Fibroblast of skin of abdomen (primary cell): ENCODE results near the gene OTUD3.
"Not testable (repeated sequence)": the region's sequence is repeated elsewhere in the genome, so short reads cannot be mapped to it uniquely, and the experiment has no call there.

Source experiments
- DNase-seq: peaks from one replicate; pipeline ENCODE4 v3.0.0-alpha.2; 2013

Gene OTUD3

GRCh38 chr1:19920132-19920710 is 38.0 kb downstream of the OTUD3 start:
- DNase-seq: no peak

DNA sequence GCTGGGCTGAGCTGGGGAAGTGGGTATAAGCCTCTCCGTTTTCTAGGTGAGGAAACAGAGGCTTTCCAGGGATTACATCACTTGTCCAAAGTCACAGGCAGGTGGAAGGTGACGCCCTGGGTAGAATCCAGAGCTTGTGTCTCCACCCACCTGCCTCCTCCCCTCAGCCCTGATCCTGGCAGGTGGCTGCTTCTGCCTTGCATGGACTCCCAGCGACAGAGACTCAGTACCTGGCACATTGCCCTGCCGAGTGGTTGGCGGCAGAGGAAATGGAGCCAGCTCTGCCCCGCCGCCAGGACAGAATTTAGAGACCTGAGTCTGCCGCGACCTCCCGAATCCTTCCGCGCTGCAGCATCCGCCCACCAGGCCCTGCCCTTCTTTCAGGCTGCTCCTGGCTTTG is 39.1 kb downstream of the OTUD3 start:
- no peak for DNase-seq

GRCh38 chr1:19922015-19922688 is 40.0 kb downstream of the OTUD3 start:
- DNase-seq: no peak

DNA sequence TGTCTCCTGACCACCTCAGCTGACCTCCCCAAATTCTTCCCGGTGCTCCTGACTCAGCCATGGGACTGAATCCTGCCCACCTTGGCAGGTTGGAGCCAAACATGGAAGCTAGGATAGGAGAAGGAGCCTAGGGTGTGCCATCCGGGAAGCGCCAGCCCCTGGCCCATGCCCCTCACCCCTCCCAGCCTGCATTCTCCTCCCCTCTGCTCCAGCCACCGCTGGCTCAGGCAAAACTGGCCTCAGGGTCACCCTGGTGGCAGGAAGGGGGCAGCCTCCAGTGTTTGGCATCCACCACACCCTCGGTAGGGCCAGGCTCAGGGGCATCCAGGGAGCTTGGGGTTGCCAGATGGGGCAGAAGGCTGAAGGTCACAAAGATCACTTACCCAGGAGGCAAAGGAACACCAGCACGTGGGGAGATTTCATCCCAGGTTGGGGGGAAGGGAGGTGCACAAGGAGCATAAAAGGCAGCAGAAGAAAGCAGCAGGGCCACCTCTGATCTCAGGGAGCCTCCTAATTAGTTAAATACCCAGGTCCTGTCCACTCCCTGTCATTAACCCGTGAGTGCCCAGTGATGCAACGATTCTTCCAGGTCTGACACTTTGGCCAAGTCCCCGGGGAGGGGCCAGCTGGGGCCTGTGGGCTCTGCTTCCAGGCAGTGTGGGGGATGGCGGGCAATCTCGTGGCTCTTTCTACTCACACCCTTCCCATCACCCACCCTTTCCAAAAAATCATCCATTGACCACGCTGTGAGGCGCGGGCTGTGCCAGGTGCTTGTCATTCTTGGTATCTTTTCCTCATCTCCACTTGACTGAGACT is 41.1 kb downstream of the OTUD3 start, which contains the start of gene PLA2G2E:
Gene PLA2G2E (minus strand): TSS at position 481 of the 816 bp plus-strand sequence. CDS start 58 bp downstream, at position 423.
- DNase-seq: no peak

- DNase-seq: no peak
Observed at GRCh38 chr1:19923953-19924346, 41.8 kb downstream of the OTUD3 start.

DNA sequence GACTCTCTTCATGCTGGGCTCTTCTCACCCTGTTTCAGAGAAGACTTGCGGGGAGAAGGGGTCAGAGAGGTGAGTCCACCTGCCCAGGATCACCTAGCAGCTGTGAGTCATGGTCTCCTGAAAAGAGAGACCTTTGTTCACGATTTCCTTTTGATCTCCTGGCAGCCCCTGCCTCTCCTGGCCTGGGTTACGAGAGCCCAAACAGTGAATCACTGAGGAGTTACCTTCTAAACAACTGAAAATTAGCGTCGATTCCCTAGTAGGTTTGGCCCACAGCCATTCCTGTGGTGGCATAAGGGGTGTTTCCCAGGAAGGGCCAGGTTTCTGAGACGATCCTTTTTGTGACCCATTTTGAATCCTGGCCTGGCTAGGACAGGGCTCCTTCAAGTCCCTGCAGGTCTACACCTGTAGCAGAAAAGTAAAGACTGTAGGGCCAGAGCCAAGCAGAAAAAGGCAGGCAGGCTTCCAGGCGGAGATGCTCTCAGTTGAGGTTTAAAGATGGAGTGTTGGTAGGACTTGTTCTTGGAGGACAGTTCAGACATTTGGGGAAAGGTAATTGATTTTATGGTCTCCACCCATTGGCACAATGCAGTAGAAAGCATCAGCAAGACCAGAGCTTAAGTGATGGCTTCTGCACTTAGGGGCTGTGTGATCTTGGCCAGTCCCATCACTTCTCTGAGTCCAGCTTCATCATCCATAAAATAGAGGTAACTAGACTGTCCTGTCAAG is 43.3 kb downstream of the OTUD3 start:
- DNase-seq: no peak

- DNase-seq: no peak
Observed at GRCh38 chr1:19926296-19927129, 44.3 kb downstream of the OTUD3 start.

GRCh38 chr1:19927130-19927421 is 44.9 kb downstream of the OTUD3 start:
- not testable (repeated sequence) for DNase-seq

- no peak for DNase-seq
Observed at GRCh38 chr1:19932866-19933265, 50.7 kb downstream of the OTUD3 start.

DNA sequence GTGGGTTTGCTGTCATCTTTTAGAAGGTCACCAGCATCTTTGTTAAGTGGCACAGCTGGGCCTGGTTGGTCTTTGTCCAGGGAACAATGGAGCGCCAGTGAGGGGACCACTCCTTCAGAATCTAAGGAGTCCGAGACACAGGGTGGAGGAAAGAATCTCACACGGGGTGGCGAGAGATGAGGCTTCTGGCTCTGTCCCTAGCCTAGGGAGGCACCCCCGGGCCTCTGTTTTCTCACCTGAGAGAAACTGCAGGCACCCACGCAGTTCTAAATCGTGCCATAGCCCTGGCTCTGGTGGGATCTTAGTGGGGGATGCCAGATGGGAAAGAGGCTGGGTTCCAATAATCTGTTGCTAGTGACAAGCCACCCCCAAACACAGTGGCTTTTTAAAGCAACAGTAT is 52.1 kb downstream of the OTUD3 start:
- DNase-seq: no peak

DNA sequence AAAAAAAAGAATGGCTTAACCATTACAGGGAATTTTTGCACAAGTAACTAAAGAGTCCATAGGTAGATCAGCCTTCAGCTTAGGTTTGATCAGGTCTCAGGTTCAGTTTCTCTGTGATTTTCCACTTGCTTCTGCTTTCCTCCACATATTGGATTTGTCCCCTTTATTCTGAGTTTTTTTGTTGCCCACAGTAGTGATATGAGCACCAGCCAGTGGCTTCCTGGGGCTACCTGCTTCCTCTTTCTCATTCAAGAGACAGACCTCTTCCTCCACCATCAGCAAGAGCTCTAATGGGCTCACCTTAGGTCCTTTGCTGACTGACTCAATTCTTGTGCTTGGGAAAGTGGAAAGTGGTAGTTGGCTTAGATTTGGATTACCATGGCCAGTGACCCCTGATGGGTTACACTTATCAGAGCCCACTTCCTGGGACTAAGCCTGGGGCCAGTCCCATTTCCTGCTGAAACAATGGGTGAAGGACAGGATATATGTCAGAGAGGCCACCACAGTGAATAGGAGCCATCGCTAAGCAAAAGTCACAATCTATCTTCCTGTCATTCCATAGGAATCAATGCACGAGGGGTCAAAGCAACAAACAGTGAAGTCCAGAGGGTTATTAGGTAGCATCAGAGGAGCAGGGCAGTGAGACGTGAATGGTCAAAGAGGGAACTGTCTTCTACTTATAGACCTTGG is 54.0 kb downstream of the OTUD3 start:
- no peak for DNase-seq

- no peak for DNase-seq
Observed at GRCh38 chr1:19938472-19938871, 56.3 kb downstream of the OTUD3 start.

GRCh38 chr1:19940486-19941205 is 58.5 kb downstream of the OTUD3 start:
- no peak for DNase-seq

GRCh38 chr1:19941206-19941568 is 59.0 kb downstream of the OTUD3 start:
- no peak for DNase-seq

DNA sequence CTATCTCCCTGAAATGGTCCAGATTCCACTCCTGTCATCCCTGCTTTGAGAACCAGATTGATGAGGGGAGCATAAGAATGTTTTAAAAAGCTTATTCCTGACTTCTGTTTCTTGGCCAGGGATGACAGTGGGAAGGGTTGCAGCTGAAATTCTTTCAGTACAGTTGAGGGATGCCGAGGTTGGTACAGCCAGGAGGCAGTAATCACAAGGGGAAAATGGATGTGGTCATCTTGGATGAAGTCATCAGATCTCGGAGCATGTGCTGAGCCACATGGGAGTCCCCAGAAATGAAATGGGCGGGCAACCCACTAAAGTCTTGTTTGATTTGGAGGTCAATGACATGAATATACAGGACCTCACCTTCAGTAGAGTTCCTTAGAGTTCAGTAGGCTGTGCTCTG is 59.9 kb downstream of the OTUD3 start:
- DNase-seq: no peak

GRCh38 chr1:19942657-19943056 is 60.5 kb downstream of the OTUD3 start:
- DNase-seq: no peak

DNA sequence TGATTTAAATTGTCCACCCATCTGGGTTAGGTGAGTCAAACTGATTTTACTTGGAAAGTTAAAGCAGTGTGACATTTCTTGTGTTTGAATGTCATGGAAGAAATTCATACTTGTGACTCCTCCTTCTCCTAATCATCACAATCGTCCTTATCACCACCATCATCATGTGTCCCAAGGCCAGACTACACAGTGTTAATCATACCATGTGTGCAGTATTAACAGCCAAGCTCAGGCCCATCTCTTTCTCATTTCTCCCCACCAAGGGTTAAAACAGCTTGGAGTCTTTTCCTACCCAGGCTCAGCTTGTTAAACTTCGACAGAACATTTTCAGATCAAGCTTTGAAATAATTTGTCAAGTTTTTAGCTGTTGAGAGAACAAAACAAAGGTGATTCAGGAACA is 63.7 kb downstream of the OTUD3 start:
- DNase-seq: no peak

GRCh38 chr1:19946331-19946751 is 64.1 kb downstream of the OTUD3 start:
- no peak for DNase-seq

DNA sequence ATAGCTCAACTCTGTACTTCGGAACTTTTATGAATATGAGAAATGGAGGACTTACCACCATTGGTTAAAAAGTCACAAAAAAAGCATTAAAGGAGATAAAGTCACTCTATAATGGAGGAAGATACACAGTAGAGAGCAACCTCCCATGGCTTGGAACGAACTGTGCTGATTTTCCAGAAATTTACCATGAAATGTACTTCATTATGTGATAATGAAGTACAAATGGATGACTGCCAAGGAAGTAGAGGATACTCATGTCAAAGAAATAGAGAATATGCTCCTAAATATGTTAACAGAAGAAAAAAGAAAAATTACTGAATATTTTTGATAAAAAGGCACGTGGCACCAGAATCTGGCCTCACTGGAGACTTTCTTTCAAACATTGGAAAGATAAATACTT is 64.8 kb downstream of the OTUD3 start:
- no peak for DNase-seq

- peak; percentile 68 for DNase-seq
Observed at GRCh38 chr1:19949016-19949415, 66.8 kb downstream of the OTUD3 start.

- no peak for DNase-seq
Observed at GRCh38 chr1:19954059-19954458, 71.9 kb downstream of the OTUD3 start.
